Measurements from ENCODE around the gene HACD1.

Gene HACD1

GRCh38 chr10:17648243-17649035 lies 31.3 kb upstream of the HACD1 start:
- no peak overlapping the region for H3K9ac ChIP-seq (ENCODE audit: low read length)
- no peak overlapping the region for H3K4me3 ChIP-seq (ENCODE audit: insufficient read depth, low read length, poor library complexity, severe bottlenecking)
- no peak for TF ChIP-seq EZH2phosphoT487 (conservative IDR thresholded peaks at IDR 0.05; ENCODE audit: low read length)
- no peak for TF ChIP-seq CTCF (IDR thresholded peaks at IDR 0.05; ENCODE audit: insufficient read depth, low read length, poor library complexity, severe bottlenecking)
- H3K27me3 ChIP-seq (ENCODE audit: low read length) = no peaks in the 10 kb centered on the region
- H3K9me3 ChIP-seq (ENCODE audit: insufficient read depth, low read length) = peaks cover 9% of the 10 kb centered on the region; the same call in 1 of the 2 replicates
- no peak overlapping the region for H2AFZ ChIP-seq (ENCODE audit: low read depth, low read length, severe bottlenecking)
- no peaks in the 10 kb centered on the region for H4K20me1 ChIP-seq (ENCODE audit: low read depth, low read length)
- no peak overlapping the region for H3K27ac ChIP-seq (ENCODE audit: low read depth, low read length)
- no peak overlapping the region for H3K4me2 ChIP-seq (ENCODE audit: low read depth, low read length, poor library complexity, severe bottlenecking)
- no peaks in the 10 kb centered on the region; the same call in 1 of the 2 replicates for H3F3A ChIP-seq (ENCODE audit: insufficient read depth)
- no peaks in the 10 kb centered on the region for H3K9me2 ChIP-seq (replicated peaks; ENCODE audit: insufficient read depth, low read length)
- peaks cover 11% of the 10 kb centered on the region for H3K36me3 ChIP-seq (ENCODE audit: low read length)
- H3K79me2 ChIP-seq (ENCODE audit: insufficient read depth, low read length) = peaks cover 96% of the 10 kb centered on the region

GRCh38 chr10:17647326-17647725 lies 30.2 kb upstream of the HACD1 start:
- no peak overlapping the region for H2AFZ ChIP-seq (ENCODE audit: low read depth, low read length, severe bottlenecking)
- H3K27me3 ChIP-seq (ENCODE audit: low read length) = no peaks in the 10 kb centered on the region
- TF ChIP-seq CTCF (IDR thresholded peaks at IDR 0.05; ENCODE audit: insufficient read depth, low read length, poor library complexity, severe bottlenecking) = no peak
- TF ChIP-seq EZH2phosphoT487 (conservative IDR thresholded peaks at IDR 0.05; ENCODE audit: low read length) = no peak
- no peaks in the 10 kb centered on the region; the same call in 1 of the 2 replicates for H3F3A ChIP-seq (ENCODE audit: insufficient read depth)
- no peaks in the 10 kb centered on the region for H3K9me3 ChIP-seq (ENCODE audit: insufficient read depth, low read length)
- H3K79me2 ChIP-seq (ENCODE audit: insufficient read depth, low read length) = peaks cover 96% of the 10 kb centered on the region
- no peaks in the 10 kb centered on the region for H3K36me3 ChIP-seq (ENCODE audit: low read length)
- H3K4me3 ChIP-seq (ENCODE audit: insufficient read depth, low read length, poor library complexity, severe bottlenecking) = no peak overlapping the region
- no peak overlapping the region for H3K4me2 ChIP-seq (ENCODE audit: low read depth, low read length, poor library complexity, severe bottlenecking)
- H3K27ac ChIP-seq (ENCODE audit: low read depth, low read length) = no peak overlapping the region
- H3K9me2 ChIP-seq (replicated peaks; ENCODE audit: insufficient read depth, low read length) = no peaks in the 10 kb centered on the region
- H4K20me1 ChIP-seq (ENCODE audit: low read depth, low read length) = no peaks in the 10 kb centered on the region
- H3K9ac ChIP-seq (ENCODE audit: low read length) = no peak overlapping the region

GRCh38 chr10:17645621-17646345 lies 28.6 kb upstream of the HACD1 start:
- peak overlapping the region; percentile 84 for H3K9ac ChIP-seq (ENCODE audit: low read length)
- H3K27ac ChIP-seq (ENCODE audit: low read depth, low read length) = no peak overlapping the region

More at GRCh38 chr10:17645621-17646345, 28.6 kb upstream of the HACD1 start:
- no peaks in the 10 kb centered on the region for H3K27me3 ChIP-seq (ENCODE audit: low read length)
- no peak overlapping the region for H2AFZ ChIP-seq (ENCODE audit: low read depth, low read length, severe bottlenecking)
- H3K4me3 ChIP-seq (ENCODE audit: insufficient read depth, low read length, poor library complexity, severe bottlenecking) = peak overlapping the region; percentile 76
- H3F3A ChIP-seq (ENCODE audit: insufficient read depth) = no peaks in the 10 kb centered on the region; the same call in 1 of the 2 replicates
- no peaks in the 10 kb centered on the region for H3K36me3 ChIP-seq (ENCODE audit: low read length)
- peak overlapping the region; percentile 98 for H3K4me2 ChIP-seq (ENCODE audit: low read depth, low read length, poor library complexity, severe bottlenecking)
- H3K79me2 ChIP-seq (ENCODE audit: insufficient read depth, low read length) = peaks cover 86% of the 10 kb centered on the region
- no peaks in the 10 kb centered on the region for H4K20me1 ChIP-seq (ENCODE audit: low read depth, low read length)
- no peaks in the 10 kb centered on the region for H3K9me2 ChIP-seq (replicated peaks; ENCODE audit: insufficient read depth, low read length)
- TF ChIP-seq EZH2phosphoT487 (conservative IDR thresholded peaks at IDR 0.05; ENCODE audit: low read length) (no peak), CTCF (IDR thresholded peaks at IDR 0.05; ENCODE audit: insufficient read depth, low read length, poor library complexity, severe bottlenecking) (no peak)
- no peaks in the 10 kb centered on the region for H3K9me3 ChIP-seq (ENCODE audit: insufficient read depth, low read length)

All from SU-DHL-6 (cell line).